ENCODE data around the gene TCEAL8. TPM values are rescaled to one million over a fixed set of nuclear protein-coding genes. Genes with fewer than 3 reads are reported as not detected.

Gene TCEAL8, protein sequence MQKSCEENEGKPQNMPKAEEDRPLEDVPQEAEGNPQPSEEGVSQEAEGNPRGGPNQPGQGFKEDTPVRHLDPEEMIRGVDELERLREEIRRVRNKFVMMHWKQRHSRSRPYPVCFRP
- not detected for polyA plus RNA-seq (2012; ENCODE audit: insufficient read length, low read depth)

DNA sequence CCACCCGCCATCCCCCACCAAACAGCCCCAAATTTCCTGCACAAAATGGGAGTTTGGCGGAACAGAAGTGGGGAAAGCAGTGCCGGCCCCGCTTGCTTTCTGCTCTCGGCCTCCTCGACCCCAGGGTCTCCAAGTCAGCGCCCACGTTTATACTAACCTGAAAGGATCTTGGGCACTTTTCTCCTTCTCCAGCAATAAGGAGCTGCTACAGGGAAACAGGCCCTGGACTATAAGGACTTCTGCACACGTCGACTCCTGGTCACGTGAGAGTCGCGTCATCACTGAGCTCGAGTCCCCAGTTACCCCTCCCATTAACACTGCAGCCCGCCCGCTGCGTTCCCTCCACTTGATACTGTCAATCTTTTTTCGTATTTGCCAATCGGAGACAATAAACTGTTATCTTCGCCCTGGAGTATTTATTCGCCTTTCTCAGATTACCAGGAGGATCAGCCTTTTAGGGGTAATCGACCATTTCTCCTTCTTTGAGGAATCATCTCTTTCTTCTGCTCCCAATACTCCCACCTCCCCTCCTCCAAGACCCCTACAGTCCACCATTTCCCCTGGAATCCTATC is at the start of gene TCEAL8:
Gene TCEAL8, minus strand, starts transcription at position 235 of the 573 bp plus-strand sequence. CDS start 1,176 bp downstream, outside the sequence.
- TF ChIP-seq SIN3A (IDR thresholded peaks at IDR 0.05; ENCODE audit: borderline replicate concordance, insufficient read depth, low read length) (no peak), POLR2AphosphoS5 (IDR thresholded peaks at IDR 0.05; ENCODE audit: low read depth, low read length) (no peak)

DNA sequence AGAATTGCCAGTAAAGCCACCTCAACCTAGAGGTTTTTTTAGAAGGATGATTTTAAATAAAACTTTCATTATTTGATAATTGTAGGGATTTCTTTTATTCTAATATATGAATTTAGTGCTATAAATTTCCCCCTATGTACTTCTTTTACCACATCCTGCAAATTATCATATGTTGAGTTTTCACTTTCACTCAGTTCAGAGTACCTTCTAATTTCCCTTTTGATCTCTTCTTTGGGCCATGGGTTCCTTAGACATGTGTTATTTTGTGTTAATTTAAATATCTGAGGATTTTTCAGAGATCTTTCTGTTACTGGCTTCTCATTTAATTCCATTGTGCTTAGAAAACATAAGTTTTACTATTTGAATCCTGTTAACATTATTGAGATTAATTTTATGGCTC is 49.8 kb upstream of the TCEAL8 start:
- TF ChIP-seq, protein P1, sequence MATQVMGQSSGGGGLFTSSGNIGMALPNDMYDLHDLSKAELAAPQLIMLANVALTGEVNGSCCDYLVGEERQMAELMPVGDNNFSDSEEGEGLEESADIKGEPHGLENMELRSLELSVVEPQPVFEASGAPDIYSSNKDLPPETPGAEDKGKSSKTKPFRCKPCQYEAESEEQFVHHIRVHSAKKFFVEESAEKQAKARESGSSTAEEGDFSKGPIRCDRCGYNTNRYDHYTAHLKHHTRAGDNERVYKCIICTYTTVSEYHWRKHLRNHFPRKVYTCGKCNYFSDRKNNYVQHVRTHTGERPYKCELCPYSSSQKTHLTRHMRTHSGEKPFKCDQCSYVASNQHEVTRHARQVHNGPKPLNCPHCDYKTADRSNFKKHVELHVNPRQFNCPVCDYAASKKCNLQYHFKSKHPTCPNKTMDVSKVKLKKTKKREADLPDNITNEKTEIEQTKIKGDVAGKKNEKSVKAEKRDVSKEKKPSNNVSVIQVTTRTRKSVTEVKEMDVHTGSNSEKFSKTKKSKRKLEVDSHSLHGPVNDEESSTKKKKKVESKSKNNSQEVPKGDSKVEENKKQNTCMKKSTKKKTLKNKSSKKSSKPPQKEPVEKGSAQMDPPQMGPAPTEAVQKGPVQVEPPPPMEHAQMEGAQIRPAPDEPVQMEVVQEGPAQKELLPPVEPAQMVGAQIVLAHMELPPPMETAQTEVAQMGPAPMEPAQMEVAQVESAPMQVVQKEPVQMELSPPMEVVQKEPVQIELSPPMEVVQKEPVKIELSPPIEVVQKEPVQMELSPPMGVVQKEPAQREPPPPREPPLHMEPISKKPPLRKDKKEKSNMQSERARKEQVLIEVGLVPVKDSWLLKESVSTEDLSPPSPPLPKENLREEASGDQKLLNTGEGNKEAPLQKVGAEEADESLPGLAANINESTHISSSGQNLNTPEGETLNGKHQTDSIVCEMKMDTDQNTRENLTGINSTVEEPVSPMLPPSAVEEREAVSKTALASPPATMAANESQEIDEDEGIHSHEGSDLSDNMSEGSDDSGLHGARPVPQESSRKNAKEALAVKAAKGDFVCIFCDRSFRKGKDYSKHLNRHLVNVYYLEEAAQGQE (IDR thresholded peaks at IDR 0.05; ENCODE audit: insufficient read depth in 1 of 2, low read depth in 2 of 2, low read length in 2 of 2) = no peak
- no peak for TF ChIP-seq SIN3A (IDR thresholded peaks at IDR 0.05; ENCODE audit: borderline replicate concordance, insufficient read depth, low read length)
- no peak for TF ChIP-seq TAF1 (IDR thresholded peaks at IDR 0.05; ENCODE audit: borderline replicate concordance, insufficient read depth, low read length)
- TF ChIP-seq POLR2AphosphoS5 (IDR thresholded peaks at IDR 0.05; ENCODE audit: low read depth, low read length) = no peak
- no peak for TF ChIP-seq FOXP2 (optimal IDR thresholded peaks at IDR 0.05; ENCODE audit: borderline replicate concordance, extremely low read depth, extremely low read length, insufficient read depth)

DNA sequence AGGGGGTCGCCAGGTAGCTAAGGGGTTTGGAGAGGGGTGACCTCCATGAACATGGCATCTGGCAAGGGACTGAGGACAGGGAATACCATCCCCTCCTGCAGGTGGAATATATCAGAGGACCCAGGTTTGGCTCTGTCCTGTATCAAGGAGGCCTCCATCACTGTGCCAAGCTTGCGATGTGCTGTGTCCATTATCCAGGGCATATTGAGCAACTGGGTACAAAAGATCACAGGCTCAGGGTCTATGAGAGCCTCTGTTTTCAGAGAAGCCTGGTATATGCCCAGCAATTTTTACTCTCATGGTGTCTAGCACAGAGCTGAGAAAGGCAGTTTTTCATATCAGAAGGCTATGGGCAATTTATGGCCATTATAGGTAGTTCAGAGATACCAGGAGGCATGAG is 38.2 kb upstream of the TCEAL8 start:
- TF ChIP-seq POLR2AphosphoS5 (IDR thresholded peaks at IDR 0.05; ENCODE audit: low read depth, low read length) = no peak
- TF ChIP-seq, protein P1 (IDR thresholded peaks at IDR 0.05; ENCODE audit: insufficient read depth in 1 of 2, low read depth in 2 of 2, low read length in 2 of 2) = no peak
- no peak for TF ChIP-seq TAF1 (IDR thresholded peaks at IDR 0.05; ENCODE audit: borderline replicate concordance, insufficient read depth, low read length)
- no peak for TF ChIP-seq FOXP2 (optimal IDR thresholded peaks at IDR 0.05; ENCODE audit: borderline replicate concordance, extremely low read depth, extremely low read length, insufficient read depth)
- TF ChIP-seq SIN3A (IDR thresholded peaks at IDR 0.05; ENCODE audit: borderline replicate concordance, insufficient read depth, low read length) = no peak

DNA sequence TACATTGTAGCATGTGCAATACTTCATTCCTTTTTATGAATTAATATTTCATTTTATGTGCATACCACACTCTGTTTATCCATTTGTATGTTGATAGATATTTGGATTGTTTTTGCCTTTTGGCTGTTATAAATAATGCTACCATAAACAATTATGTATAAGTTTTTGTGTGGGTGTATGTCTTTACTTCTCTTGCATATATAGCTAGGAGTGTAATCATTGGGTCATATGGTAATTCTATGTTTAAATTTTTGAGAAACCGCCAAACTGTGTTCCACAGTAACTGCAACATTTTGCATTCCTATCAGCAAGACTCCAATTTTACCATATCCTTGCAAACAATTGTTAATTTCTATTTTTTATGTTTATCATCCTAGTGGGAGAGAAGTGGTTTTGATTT is 24.7 kb upstream of the TCEAL8 start:
- TF ChIP-seq, protein P1 (IDR thresholded peaks at IDR 0.05; ENCODE audit: insufficient read depth in 1 of 2, low read depth in 2 of 2, low read length in 2 of 2) = no peak
- no peak for TF ChIP-seq TAF1 (IDR thresholded peaks at IDR 0.05; ENCODE audit: borderline replicate concordance, insufficient read depth, low read length)
- TF ChIP-seq FOXP2 (optimal IDR thresholded peaks at IDR 0.05; ENCODE audit: borderline replicate concordance, extremely low read depth, extremely low read length, insufficient read depth) = no peak
- TF ChIP-seq SIN3A (IDR thresholded peaks at IDR 0.05; ENCODE audit: borderline replicate concordance, insufficient read depth, low read length) = no peak
- TF ChIP-seq POLR2AphosphoS5 (IDR thresholded peaks at IDR 0.05; ENCODE audit: low read depth, low read length) = no peak

DNA sequence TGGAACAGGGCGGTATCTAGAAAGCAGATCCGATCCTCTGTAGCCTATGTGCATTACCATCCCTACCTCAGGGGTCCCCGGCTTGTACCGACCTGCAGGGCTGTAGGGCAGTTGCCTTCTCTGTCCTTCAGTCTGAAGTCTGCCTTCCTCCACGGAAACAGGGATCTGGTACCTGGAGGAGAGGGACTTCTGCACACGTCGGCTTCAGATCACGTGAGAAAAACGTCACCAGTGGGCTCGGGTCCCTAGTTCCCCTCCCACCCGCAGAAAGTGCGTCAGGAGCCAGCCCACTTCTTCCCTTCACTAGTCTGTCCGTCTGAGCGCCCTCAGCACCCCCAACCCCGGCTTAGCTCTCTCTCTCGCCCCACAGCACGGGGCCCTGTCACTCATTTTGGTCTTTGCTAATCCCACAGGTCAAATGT is 21.6 kb upstream of the TCEAL8 start, which contains the start of gene TCEAL5:
Gene TCEAL5, minus strand, starts transcription at position 170 of the 422 bp plus-strand sequence. CDS start 2,187 bp downstream, outside the sequence.
- TF ChIP-seq, protein P1 (IDR thresholded peaks at IDR 0.05; ENCODE audit: insufficient read depth in 1 of 2, low read depth in 2 of 2, low read length in 2 of 2) = no peak
- TF ChIP-seq TAF1 (IDR thresholded peaks at IDR 0.05; ENCODE audit: borderline replicate concordance, insufficient read depth, low read length) (no peak), POLR2AphosphoS5 (IDR thresholded peaks at IDR 0.05; ENCODE audit: low read depth, low read length) (no peak), FOXP2 (optimal IDR thresholded peaks at IDR 0.05; ENCODE audit: borderline replicate concordance, extremely low read depth, extremely low read length, insufficient read depth) (no peak), SIN3A (IDR thresholded peaks at IDR 0.05; ENCODE audit: borderline replicate concordance, insufficient read depth, low read length) (no peak)
